HG03039 (cell line): ENCODE measurements around the gene PKM.

Experiments
- ATAC-seq: cut with Tn5 transposase; IDR thresholded peaks from one replicate; pipeline ENCODE4 v1.9.1; 2021; ENCODE audit warnings: mild to moderate bottlenecking, moderate library complexity; ENCODE audit not compliant: unreplicated experiment

PKM gene

DNA sequence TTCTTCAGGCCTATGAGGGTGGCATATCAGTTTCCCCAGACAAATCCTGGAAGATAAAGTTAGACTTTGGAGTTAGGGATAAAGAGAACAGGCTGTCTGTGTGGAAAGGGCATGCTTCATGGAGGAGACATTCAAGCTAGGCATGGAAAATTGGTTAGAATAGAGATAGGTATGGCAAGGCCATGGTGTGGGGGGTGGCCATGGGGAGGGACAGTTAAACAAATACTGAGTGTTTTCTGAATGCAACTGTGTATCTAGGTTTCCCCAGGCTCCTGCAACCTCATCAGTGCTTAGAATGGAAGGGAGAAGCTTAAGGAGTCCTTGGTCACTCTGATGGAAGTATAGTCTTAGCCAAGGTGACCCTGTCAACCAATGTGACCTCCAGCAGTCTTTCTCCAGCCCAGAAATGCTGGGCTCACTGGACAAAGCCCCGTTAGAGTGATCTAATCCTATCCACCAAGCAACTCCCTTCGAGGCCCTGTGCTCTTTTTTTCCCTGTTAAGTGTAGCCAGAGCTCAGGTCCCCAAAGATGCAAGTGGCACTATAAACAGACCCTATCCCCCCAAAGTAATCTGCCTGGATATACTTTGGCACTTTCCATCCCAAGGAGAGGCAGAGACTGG, 5.5 kb upstream of the PKM start:
- ATAC-seq, result no peak

DNA sequence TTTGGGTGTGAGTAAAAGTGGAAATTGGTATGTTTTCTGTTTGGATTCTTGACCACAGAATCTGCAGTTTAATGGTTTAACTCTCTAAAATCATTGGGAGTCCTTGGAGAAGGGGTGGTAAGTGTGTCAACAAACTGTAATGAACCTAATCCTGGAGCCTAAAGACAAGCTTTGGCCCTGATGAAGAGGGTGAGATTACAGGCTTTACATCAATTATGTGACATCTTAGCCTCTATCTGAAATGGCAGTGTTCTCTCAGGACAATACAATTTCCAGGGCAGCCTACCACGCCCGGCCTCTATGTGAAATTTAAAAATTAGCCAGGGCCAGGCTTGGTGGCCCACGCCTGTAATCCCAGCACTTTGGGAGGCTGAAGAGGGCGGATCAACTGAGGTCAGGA, 4.3 kb upstream of the PKM start:
- no peak for ATAC-seq

DNA sequence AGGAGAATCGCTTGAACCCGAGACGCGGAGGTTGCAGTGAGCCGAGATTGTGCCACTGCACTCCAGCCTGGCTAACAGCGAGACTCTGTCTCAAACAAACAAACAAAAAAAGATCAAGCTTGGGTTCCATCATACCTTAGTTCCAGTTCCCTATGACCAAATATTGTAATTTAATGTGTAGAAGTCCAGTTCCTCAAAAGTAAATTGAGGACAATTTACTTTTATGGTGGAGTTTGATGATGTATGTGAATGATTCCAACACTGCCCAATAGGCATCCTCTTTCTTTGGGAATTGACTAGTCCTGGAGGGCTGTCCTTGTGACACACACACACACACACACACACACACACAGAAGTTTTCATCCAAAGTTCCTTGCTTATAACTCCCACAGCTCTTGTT, 2.8 kb upstream of the PKM start:
- ATAC-seq, result no peak

DNA sequence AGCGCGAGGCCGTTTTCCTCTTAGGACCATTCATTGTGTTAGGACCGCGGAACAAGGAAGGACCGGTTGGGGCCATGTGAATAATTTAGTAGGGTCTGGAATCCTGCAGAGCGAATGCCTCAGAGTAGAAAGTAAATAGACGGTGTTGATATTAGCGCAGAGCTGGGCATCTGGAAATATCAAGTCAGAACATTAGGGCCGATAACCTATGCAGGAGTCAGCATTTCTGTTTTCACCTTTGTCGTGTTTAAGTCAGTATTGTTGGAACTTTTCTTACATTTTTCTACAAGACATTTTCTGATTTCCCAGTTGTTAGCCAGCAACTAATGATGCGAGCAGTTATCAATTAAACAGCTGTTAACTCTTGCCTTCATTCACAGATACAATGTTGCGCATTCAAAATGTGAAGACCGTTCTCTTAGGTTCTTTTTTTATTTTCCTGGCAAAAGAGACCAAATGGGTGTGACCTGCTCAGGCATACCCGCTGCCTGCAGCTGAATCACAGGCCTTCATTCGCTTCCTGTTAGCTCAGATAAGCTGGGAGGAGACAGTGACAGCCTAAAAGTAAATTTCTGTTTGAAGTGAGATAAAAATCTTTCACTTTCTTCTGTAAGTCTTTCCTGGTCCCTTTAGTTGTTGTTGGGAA, 966 bp upstream of the PKM start:
- ATAC-seq, result no peak

DNA sequence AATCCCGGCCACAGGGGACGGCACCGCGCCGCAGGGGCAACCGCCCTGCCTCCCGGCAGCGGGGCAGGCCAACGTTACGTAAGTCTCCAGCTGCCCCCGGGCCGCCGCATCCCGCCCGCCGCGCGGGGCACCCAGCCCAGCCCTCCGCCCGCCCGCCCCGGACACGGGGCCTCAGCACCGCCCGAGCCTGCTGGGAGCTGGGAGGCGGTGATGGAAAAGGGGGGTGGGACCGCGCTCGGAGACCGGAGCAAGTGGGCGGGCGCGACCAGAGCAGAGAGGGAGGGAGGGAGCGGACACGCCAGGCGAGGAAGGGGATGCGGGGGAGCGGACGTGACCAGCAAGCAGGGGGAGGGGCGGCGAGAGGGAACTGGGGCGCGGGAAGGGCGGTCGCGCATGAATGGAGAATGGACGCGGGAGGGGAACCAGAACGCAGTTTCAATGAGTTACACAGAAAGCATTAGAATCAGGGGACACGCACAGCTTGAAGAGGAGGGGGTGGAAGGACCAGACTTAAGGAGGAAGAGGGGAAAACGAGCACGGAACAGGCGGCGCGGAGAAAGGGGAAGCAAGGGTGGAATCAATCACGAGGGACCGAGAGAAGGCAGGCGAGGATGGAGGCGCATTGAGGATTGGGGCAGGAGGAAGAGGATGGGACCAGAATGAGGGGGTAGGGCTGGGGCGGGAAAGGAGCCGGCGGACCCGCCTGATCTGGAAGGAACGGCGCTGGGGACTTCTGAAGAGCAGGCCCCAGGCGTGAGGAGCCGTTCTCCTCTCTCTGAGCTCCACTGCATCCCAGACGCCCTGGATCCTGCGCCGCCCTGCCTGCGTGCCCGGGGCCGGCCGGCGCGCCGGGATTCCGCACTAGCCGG, 559 bp downstream of the PKM start:
- no peak for ATAC-seq

DNA sequence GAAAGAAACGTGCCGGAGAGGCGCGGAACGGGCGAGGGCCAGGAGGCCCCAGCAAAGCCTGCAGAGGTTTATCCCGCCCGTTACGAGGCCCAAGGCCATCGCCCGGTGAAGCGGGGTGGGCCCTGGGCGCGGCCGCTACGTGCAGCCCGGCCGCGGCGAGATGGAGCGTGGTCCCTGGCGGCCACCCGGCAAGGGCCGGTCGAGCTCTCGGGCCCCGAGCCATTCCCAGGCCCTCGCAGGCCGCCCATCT, 1.1 kb downstream of the PKM start:
- ATAC-seq, result no peak

DNA sequence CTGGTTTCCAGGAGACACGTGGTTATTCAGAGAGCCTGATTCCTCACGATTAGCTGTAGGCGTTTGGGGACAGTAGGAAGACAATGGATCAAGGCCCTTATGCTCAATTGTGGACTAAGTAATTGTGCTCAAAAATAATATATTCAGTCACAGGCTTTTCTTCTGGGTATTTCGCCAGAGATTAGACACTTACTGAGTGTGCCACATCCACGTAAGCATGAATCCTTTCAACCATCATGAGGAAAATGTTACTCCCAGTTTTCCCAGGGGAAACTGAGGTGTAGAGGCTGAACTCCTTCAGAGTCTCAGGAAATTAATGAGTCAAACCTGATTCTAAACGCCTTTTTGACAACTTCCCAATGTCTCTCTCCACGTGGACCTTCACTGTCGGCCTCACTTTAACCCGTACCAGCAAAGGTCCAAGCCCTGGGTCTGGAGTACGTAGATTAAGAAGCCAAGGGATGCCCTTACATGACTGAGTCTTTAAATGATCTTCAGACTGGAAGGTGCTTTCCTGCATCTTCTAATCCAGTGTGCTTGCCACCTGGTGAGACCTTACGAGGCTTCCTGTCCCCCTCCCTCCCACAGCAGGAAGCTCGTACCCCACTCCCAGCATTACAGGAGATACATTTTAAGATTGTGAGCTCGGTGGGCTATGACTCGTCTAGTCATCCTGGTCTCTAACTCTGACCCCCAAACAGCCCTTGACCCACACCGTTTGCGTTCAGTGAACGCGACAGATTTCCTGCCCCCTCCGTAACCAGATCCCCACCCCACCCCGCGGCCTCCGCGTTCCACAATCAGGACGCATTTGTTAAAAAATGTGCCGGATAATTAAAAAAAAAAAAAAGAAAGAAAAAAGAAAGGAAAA, 1.7 kb downstream of the PKM start:
- ATAC-seq, result no peak

DNA sequence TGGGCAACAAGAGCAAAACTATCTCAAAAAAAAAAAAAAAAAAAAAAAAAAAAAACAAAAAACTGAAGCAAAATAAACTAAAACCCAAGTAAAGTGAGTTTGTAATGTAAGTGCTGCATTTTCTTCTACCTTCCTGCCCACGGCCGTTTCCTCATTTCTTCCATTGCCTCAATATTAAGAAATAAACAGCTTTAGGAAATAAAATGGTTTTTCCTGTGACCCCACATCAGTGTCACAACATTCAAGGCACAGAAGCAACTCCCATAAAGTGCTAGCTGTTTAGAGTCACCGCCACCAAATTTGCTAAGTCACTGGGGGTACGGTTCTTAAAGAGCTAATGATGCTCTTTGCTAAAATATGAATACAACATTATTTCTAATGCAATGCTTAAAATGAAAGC, 3.3 kb downstream of the PKM start:
- no peak for ATAC-seq

DNA sequence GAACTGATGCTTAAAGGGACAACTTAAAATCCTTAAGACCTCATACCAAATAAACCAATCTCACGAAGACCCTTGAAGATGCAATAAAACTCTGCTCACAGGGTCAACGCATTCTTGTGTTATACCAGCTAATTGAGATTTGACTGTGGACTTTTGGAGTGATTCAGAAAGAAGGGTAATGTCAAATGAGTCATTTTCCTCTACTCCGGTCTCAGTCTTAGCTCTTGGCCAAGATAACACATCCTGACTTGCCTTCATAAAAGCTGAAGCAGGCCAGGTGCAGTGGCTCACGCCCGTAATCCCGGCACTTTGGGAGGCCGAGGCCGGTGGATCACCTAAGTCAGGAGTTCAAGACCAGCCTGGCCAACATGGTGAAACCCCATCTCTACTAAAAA, 3.8 kb downstream of the PKM start:
- no peak for ATAC-seq

DNA sequence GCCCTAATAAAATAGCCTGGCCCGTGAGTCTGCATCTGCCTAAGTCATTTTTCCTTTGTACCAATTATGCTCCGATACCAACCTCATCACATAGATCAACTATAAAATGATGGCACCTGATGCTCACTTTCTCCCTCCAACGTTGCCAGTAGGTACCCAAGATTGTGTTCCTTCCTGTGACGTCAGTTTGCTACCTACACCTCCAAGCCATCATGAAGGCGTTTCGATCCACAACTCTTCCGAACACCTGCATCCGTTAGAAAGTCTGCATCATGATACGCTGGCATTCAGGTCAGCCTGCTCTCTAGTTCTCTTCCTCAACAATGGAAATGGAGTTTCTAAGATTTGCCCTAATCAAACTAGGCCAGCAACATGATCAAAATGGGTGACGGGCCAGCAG, 7.7 kb downstream of the PKM start:
- no peak for ATAC-seq

DNA sequence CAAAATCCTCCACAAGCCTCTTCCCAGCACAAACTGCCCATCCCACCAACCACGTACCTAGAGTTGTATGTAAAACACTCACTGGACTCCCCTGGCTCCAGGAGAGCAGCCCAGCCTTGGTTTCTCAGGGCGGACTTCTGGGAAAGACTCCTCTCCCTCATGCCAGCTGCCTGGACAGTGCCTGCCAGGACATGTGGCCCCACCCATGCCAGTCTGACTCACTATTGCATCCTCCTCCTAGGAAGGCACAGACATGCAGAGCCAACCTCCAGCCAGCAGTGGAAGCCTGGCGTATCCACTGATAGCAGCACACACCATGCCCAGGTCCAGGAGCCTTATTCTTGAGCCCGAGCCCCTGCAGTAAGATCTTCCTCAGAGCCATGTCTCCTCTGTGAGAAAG, 8.6 kb downstream of the PKM start:
- ATAC-seq, result no peak

DNA sequence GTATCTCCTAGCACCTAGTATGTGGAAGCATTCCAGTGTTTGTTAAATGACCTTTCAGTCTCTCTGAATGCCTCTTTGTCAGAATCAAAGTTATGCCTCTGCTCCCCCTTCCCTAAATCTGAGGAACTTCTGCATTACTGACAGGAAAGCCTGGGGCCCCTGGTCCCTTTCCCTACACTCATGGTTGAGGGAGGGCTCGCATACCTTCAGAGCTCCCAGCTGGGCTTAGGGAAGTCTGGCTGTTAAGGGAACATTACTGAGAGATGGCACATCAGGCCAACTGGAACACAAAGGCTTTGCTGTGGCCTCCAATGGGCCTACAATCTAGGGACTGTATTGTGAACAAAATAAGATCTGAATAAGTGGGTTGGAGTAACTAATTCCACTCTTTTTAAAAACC, 10.3 kb downstream of the PKM start:
- ATAC-seq, result no peak

DNA sequence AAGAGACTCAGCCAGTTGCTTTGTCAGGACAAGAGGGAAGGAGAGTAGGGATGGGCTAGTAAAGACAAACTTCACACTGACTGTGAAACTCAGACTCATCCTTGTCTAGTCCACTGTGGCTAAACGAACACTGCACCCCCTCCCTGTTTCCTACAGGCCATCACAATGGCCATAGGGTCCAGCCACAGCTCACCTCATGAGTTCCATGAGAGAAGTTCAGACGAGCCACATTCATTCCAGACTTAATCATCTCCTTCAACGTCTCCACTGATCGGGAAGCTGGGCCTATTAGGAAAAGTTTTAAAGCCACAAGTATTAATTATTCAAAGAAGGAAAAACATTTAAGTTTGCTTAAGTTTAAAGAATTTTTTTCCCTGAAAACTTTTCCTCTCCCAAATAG, 13.8 kb downstream of the PKM start:
- no peak for ATAC-seq

DNA sequence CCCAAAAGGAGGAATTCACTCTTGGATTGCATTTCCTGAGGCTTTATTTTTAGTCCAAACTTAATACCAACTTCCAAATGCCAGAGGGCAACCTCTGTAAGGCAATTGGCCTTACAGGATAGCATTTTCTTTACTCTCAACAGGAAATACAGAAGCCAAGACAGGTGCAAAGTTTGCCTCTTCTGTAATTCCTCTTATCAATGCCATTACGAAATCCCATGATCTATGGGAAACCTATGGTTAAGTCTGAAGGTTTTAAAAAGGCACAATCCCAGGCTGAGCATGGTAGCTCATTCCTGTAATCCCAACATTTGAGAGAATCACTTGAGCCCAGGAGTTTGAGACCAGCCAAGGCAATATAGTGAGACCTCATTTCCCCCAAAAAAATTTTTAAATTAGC, 14.9 kb downstream of the PKM start:
- no peak for ATAC-seq

DNA sequence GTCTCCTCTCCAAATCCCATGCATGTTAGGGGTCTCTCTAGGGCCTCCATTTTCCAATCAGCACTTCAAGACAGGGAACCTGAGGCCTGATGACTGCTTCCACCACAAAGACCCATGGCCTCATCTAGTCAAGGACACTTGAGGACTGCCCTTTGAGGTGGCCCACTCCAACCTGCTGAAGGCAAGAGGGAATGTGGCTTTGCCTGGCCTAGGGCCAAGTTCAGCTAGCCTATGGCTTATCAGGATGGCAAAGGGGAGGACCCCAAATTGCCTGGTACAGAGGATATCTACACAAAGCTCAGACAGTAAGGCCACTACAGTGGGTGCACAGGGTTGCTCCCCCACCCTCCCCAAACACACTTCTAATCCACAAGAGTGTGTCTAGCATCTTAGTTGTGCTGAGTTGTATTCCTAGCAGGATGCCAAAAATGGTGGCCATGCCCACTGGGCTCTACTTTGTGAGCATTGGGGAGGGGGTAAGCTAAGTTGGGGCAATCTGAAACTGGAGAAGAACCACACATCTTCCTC, 23.4 kb downstream of the PKM start:
- ATAC-seq, result no peak

DNA sequence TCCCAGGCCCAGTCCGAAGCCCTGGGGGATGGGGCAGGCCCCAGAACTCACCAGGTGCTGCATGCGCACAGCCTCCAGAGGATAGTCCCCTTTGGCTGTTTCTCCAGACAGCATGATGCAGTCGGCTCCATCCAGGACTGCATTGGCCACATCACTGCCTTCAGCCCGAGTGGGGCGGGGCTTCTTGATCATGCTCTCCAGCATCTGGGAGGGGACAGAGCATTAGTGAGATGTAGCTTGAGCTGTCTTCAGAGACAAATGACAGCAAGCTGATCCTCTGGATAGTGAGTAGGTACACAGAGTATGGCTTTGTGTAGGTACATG, 24.4 kb downstream of the PKM start:
- no peak for ATAC-seq

DNA sequence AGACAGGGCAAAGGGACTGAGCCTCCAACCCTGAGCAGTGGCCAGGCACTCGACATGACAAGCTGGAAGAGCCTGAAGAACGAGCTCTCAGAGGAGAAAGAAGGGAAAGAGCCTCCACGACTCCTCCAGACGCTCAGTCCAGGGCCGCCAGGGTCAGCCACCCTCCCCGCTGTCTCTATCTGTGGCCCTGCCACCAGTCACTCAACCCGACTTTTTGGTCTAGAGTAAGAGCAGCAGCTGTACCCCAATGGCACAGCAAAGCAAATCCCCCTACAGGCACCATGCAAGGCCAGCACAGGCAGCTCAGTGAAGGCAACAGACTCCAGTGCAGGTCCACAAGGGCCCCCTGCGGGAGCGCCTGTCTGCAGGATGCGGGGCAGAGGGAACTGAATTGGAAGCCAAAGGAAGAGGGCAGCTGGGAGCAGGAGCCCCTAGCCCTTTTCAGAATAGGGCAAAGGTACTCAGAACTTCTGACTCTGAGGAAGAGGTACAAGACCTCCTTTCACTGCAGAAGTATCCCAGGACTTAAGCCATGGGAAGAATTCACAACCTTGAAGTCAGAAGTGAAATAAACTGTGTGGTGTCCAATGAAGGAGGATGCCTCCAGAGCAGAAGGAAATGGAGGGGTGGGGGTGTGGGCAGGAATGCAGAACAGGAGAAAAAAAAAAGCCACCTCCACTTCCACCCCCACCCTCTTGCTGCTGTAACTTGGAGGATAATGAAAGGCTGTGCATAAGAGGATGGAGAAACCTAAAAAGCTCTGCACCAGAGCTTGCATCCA, 24.9 kb downstream of the PKM start:
- no peak for ATAC-seq

DNA sequence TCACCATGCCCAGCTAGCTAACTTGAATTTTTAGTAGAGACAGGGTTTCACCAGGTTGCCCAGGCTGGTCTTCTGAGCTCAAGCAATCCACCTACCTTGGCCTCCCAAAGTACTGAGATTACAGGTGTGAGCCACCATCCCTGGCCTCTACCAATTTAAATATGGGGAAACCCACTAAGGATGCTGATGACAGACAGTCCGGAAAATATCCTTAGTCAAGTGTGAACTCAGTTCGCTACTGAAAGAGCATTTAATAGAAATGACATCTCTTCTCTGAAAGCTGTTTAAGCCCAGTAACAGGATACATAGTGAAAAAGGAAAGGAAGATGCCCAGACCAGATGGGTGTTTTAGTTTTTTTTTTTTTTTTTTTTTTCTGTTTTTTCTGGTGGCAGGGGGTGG, 25.7 kb downstream of the PKM start:
- ATAC-seq, result no peak

DNA sequence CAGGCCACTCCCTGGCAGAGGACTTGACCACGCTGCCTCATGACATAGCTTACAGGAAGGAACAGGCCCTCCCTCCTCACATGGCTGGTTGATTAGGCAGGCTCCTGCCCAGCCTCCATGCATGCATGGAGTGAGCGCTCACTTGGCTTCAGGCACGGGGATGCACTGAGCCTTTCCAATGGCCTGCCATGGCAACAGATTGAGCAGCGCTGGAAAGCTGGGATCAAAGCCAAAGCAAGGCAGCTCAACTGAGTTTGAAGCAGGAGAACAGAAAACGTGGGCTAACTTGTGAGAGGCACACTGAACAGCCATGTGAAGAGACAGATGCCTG, 27.5 kb downstream of the PKM start:
- ATAC-seq, result no peak

DNA sequence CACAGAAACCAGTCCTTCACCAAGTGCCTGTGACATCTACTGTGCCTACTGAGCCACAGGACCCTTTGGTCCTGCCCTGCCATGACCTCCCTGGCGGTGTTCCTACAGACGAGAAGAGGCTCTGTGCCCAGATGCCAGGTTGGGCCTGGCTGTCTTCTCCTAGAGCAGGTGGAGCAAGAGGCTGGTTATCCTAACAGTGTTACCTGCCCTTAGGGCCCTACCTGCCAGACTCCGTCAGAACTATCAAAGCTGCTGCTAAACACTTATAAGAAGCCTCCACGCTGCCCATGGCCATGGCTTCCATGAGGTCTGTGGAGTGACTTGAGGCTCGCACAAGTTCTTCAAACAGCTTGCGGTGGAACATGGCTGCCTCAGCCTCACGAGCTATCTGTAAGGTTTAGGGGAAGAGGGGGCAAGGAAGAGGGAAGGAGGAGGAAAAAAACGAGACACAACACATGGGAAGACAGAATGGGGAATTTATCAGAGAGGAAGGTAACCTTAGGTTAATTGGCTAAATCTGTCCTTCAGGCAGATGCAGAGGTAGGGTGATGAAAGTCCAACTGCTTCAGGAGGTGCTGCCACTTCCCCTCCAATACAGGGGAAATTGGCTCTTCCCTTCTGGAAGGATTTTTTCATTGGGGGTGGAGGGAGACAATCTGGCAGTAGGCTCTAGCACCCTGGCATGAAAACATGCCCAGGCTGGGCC, 28.0 kb downstream of the PKM start:
- no peak for ATAC-seq
